HG03469 (cell line): ENCODE measurements around the gene BMAL2.

Source experiments
- ATAC-seq: cut with Tn5 transposase; IDR thresholded peaks from one replicate; pipeline ENCODE4 v1.9.1; 2021; ENCODE audit warnings: mild to moderate bottlenecking, moderate library complexity, moderate number of reproducible peaks; ENCODE audit not compliant: unreplicated experiment

BMAL2 gene

DNA sequence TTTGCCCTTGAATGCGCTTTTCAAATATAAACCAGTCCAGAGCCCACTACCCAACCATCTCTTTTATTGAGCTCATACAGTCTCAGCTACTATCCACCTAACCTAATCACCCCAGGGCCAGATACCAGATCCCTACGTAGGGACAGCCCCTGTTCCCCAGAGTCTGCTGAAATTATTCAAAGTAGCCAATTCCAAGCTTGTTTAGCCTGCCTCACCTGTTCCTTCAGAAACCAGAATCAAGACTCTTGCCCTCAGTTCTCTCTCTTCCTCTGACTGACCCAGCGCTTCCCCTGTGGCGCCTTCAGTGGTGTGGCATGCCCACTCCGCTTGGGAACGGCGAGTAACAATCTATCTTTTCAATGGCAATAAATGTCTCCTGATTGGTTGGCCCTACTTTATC, 18.8 kb downstream of the BMAL2 start:
- no peak for ATAC-seq

GRCh38 chr12:27355486-27355885, 22.9 kb downstream of the BMAL2 start:
- ATAC-seq = no peak

- no peak for ATAC-seq
These were observed 23.3 kb downstream of the BMAL2 start for GRCh38 chr12:27355979-27356378.

DNA sequence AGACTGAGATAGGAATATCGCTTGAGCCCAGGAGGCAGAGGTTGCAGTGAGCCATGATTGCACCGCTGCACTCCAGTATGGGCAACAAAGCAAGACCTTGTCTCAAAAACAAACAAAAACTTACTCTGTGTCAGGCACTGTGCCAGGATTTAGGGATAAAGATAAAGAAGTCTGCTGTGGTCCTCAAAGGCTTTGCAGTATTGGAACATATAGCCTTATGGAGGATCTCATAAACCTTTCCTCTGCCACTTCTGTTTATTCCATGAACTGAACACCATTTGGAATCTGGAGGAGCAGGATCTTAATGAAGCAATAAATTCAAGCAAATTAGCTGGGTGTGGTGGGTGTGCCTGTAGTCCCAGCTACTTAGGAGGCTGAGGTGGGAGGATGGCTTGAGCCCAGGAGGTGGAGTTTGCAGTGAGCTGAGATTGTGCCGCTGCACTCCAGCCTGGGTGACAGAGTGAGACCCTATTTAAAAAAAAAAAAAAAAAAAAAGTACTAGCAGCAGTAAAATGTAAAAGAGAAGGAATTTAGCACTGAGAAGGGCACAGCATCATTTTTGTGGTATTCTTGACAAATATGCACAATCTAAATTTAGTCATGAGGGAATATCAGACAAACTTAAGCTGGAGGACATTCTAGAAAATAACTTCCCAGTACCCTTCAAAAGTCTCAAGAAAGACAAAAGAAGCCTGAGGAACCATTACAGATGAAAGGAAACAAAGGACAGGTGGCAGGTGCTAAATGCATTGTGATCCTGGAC, 27.1 kb downstream of the BMAL2 start:
- no peak for ATAC-seq

- ATAC-seq = no peak
These were observed 28.7 kb downstream of the BMAL2 start for GRCh38 chr12:27361372-27361771.

DNA sequence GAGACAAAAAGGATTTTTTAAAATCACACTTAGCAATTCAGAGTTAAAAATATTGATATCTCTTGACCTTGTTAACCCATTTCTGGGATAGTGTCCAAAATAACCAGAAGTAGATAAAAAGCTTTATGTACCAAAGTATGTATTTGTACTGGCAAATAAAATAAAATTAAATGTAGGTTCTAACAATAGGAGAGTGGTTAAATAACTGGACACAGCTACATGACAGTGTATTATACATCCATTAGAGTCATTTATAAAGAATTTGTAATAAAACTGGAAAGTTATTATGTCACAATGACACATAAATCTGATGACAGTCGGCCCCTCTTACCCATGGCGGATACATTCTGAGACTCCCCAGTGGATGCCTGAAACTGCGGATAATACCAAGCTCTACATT, 34.0 kb downstream of the BMAL2 start:
- ATAC-seq = no peak

DNA sequence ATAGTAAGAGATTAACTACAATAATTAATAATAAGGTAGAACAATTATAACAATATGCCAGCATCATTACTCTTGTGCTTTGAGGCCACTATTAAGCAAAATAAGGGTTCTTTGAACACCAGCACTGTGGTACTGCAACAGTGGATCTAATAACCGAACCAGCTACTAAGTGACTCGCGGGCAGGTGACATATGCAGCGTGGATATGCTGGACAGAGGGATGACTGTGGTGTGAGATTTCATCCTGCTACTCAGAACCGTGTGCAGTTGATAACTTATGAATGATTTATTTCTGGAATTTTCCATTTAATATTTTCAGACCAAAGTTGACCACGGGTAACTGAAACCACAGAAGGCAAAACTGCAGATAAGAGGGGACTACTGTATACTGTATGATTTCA, 34.4 kb downstream of the BMAL2 start:
- no peak for ATAC-seq

DNA sequence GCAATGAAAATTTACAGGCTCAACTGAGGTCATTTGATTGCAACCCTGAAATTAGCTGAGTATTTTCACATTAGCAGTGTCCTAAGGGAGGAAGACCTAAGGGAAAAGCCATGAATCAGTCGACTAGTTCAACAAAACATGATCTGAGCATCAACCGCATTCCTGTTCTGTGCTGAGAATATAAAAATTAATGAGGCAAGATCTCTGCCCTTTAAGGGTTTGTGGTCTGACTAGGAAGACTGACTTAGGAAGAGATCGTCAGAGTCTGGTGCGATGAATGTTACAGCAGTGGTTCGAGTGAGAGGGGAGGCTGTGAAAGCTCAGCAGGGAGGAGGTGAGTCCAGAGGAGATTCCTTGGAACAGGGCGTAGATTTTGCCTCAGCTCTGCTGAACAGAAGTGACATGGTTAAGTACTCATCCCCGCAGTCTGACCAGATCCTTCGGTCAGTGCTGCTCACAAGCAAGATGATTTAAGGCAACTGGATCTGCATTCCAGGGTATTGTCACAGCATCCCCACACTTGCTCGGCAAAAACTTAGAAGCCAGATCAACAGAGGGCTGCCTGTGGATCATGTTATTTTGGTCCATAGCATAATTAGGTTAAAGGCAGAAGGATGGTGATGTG, 49.6 kb downstream of the BMAL2 start:
- no peak for ATAC-seq
